ENCODE measurements around the gene GPLD1. TPM values are rescaled to one million over a fixed set of nuclear protein-coding genes. Genes with fewer than 3 reads are reported as not detected.

Gene GPLD1
- total and polyA plus RNA-seq, 2 experiments from 2014 or later, result 2.8 to 5.0 TPM

DNA sequence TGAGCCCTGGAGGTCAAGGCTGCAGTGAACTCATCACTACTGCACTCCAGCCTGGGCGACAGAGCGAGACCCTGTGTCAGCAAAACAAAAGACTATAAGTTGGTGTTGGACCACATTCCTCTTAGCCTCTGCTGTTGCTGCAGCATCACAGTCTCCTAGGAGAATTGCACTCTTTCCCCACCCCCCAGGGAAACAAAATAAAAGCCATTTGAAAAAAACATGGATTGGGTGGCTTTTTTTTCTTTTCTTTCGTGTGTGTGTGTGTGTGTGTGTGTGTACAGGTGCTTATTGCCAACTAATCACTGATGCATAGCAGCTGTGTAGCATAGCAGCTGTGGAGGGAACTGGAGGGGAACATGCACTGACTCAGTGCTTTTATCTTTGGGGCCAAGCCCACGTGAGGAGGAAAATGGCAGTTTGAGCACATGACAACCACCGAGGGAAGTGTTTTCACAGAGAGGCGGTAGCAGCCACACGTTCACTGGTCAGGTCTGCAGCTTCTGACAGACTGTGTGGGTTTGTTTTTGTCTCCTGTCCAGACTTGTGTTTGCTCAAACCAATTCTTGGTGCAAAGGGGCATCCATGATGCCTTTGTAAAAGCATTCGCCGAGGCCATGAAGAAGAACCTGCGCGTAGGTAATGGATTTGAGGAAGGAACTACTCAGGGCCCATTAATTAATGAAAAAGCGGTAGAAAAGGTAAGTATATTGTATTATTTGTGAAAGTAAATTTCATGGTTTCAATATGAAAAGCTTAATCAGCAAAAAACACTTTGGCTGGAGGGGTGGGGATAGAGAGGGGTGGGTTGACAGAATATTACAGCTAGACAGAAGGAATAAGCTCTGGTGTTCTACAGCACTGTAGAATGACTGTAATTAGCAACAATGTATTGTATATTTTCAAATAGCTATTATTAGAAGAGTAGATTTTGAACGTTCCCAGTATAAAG lies 33.1 kb upstream of the GPLD1 start:
- Histone ChIP-seq H2AFZ (no peak overlapping the region), H3K9me3 (ENCODE audit: low read depth) (no peaks in the 10 kb centered on the region), H3K4me3 (no peak overlapping the region), H3K36me3 (replicated peaks; ENCODE audit: insufficient read depth, low read depth) (no peaks in the 10 kb centered on the region), H3K9me2 (replicated peaks; ENCODE audit: insufficient read depth) (no peaks in the 10 kb centered on the region), H3K27me3 (no peaks in the 10 kb centered on the region), H3K27ac (no peak overlapping the region), H4K20me1 (ENCODE audit: insufficient read depth, poor library complexity, severe bottlenecking) (no peaks in the 10 kb centered on the region), H3K4me1 (ENCODE audit: insufficient read depth) (no peaks in the 10 kb centered on the region), H3K79me2 (no peaks in the 10 kb centered on the region), H3K4me2 (no peak overlapping the region)
- DNase-seq (ENCODE audit: low spot score), result no peak
- TF ChIP-seq EZH2phosphoT487 (IDR thresholded peaks at IDR 0.05; ENCODE audit: low read depth, severe bottlenecking, unreplicated experiment) (no peak), EZH2 (IDR thresholded peaks at IDR 0.05; ENCODE audit: borderline replicate concordance) (no peak)
- TF ChIP-seq, protein P1, sequence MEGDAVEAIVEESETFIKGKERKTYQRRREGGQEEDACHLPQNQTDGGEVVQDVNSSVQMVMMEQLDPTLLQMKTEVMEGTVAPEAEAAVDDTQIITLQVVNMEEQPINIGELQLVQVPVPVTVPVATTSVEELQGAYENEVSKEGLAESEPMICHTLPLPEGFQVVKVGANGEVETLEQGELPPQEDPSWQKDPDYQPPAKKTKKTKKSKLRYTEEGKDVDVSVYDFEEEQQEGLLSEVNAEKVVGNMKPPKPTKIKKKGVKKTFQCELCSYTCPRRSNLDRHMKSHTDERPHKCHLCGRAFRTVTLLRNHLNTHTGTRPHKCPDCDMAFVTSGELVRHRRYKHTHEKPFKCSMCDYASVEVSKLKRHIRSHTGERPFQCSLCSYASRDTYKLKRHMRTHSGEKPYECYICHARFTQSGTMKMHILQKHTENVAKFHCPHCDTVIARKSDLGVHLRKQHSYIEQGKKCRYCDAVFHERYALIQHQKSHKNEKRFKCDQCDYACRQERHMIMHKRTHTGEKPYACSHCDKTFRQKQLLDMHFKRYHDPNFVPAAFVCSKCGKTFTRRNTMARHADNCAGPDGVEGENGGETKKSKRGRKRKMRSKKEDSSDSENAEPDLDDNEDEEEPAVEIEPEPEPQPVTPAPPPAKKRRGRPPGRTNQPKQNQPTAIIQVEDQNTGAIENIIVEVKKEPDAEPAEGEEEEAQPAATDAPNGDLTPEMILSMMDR (IDR thresholded peaks at IDR 0.05; ENCODE audit: poor library complexity), result no peak
- WGBS (ENCODE audit: low lambda C conversion rate, missing lambda C conversion rate), result 82% methylated on average over 13 of the region's 13 CpGs

DNA sequence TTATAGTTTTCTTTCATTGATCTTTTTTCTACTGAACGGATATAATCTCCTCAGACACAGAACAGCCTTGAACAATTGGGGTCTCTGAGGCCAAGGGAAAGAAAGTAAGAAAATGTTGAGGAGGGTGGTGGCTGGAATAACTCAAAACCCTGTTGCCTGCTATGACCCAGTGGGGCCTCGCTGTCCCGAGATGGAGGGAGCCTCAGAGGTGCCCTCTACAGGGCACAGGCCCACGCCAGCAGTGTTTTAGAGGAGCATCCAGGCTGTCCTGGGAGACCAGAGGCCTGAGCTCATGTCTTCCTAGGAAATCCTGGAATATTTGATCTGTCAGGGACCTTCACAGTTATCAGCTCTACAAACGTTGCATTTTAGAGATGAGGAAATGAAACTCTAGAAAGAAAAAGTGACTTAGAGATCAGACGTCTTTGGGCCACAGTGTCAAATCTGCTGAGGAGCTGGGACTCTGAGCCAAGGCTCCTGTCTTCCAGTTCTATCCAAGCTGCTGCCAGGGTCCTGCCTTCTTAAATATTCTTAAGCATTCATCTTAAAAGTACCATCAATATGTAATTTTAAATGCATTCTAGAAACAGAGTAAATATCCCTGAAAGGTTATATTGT lies 31.7 kb upstream of the GPLD1 start:
- no peak for TF ChIP-seq EZH2phosphoT487 (IDR thresholded peaks at IDR 0.05; ENCODE audit: low read depth, severe bottlenecking, unreplicated experiment)
- TF ChIP-seq, protein P1 (IDR thresholded peaks at IDR 0.05; ENCODE audit: poor library complexity), result peak; percentile 66
- Histone ChIP-seq H3K36me3 (replicated peaks; ENCODE audit: insufficient read depth, low read depth) (no peaks in the 10 kb centered on the region), H3K4me2 (no peak overlapping the region), H4K20me1 (ENCODE audit: insufficient read depth, poor library complexity, severe bottlenecking) (no peaks in the 10 kb centered on the region), H2AFZ (no peak overlapping the region), H3K4me1 (ENCODE audit: insufficient read depth) (no peaks in the 10 kb centered on the region), H3K79me2 (no peaks in the 10 kb centered on the region), H3K27me3 (no peaks in the 10 kb centered on the region), H3K27ac (no peak overlapping the region), H3K9me2 (replicated peaks; ENCODE audit: insufficient read depth) (no peaks in the 10 kb centered on the region), H3K4me3 (no peak overlapping the region), H3K9me3 (ENCODE audit: low read depth) (no peaks in the 10 kb centered on the region)
- peak; percentile 69 for DNase-seq (ENCODE audit: low spot score)
- WGBS (ENCODE audit: low lambda C conversion rate, missing lambda C conversion rate), result 25% methylated on average over 6 of the region's 6 CpGs

DNA sequence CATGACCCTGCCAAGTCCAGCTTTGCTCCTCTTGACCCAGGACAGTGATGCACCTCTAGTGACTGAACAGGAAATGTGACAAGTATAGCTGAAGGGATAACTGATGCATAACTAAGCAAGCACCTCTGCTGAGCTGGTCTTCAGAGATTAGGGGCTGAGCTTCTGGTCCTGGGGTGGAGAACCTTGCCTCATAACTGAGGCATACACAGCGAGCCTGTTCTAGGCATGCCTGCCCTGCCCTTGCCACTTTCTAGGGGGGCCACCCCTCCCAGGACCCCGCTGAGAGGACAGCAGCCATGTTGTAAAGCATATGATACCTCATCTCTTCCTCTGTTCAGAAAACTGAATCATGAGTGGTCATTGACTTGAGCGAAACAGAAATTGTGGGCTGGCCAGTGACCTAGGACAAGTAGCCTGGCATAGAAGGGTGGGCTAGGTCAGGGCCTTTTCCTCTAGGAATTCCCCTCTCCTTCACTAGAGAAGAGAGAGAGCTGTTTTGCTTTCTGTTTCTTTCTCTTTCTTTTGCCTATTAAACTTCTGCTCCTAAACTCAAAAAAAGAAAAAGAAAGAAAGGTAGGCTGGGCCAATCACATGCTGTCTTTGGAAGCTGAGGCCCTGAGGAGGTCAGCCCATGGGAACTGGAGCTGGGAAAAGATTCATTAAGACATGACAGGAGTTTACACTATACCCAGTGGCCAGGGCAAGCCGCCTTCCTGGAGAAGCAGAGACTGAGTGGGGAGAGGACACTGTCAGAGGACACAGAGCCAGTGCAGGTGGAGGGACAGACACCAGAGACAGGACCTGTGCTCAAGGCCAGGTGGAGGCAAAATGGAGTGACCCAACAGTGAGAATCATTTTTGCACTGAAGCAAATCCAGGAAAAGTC lies 28.5 kb upstream of the GPLD1 start:
- Histone ChIP-seq H3K36me3 (replicated peaks; ENCODE audit: insufficient read depth, low read depth) (no peaks in the 10 kb centered on the region), H3K4me2 (no peak overlapping the region), H3K9me3 (ENCODE audit: low read depth) (no peaks in the 10 kb centered on the region), H3K9me2 (replicated peaks; ENCODE audit: insufficient read depth) (no peaks in the 10 kb centered on the region), H2AFZ (no peak overlapping the region), H3K4me3 (no peak overlapping the region), H3K27ac (no peak overlapping the region), H3K79me2 (no peaks in the 10 kb centered on the region), H4K20me1 (ENCODE audit: insufficient read depth, poor library complexity, severe bottlenecking) (no peaks in the 10 kb centered on the region), H3K4me1 (ENCODE audit: insufficient read depth) (no peaks in the 10 kb centered on the region), H3K27me3 (no peaks in the 10 kb centered on the region)
- WGBS (ENCODE audit: low lambda C conversion rate, missing lambda C conversion rate), result 96% methylated on average over 4 of the region's 4 CpGs
- DNase-seq (ENCODE audit: low spot score), result no peak
- no peak for TF ChIP-seq EZH2phosphoT487 (IDR thresholded peaks at IDR 0.05; ENCODE audit: low read depth, severe bottlenecking, unreplicated experiment)
- no peak for TF ChIP-seq EZH2 (IDR thresholded peaks at IDR 0.05; ENCODE audit: borderline replicate concordance)
- TF ChIP-seq, protein P1 (IDR thresholded peaks at IDR 0.05; ENCODE audit: poor library complexity), result no peak
